HG02588 (cell line): ENCODE results near the gene SPARC.

Experiments used
- ATAC-seq: cut with Tn5 transposase; IDR thresholded peaks from one replicate; pipeline ENCODE4 v1.9.1; 2021; ENCODE audit warnings: mild to moderate bottlenecking, moderate library complexity; ENCODE audit not compliant: unreplicated experiment

Gene SPARC

DNA sequence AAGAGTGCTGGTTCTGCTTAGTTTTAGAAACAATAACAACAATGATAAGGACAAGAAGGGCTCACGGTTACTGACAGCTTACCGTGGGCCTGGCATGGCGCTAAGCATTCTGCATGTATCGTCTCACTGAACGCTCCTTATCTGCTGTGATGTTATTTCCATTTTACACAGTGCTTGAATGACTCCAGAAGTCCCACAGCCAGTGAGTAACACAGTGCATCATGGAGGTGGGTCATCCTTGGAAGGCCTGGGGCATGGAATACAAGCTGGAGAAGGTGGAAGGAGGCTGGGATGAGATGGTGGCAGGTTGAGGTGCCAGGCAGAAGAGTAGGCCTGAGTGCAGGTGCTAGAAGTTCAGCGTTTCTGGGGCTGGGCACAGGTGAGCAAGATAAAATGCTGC is 59.1 kb downstream of the SPARC start:
- no peak for ATAC-seq

DNA sequence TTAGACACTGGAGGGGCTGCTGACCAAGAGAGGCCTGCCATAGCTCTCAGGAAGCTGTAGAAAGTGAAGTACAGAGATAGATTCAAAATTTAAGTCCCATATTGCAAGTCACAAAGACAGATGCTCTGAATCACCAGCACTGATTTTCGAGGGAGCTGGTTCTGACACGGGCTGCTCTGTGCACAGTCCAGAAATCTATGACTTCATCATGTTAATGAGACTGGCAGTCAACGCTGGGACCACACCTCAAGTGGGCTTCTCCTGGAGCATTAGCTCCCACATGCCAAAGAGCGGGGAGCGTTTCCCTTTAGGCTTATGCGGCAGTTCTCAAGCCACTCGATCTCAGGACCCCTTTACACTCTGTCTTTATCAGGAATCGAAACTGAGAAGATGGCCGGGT is 61.4 kb downstream of the SPARC start:
- ATAC-seq = no peak

DNA sequence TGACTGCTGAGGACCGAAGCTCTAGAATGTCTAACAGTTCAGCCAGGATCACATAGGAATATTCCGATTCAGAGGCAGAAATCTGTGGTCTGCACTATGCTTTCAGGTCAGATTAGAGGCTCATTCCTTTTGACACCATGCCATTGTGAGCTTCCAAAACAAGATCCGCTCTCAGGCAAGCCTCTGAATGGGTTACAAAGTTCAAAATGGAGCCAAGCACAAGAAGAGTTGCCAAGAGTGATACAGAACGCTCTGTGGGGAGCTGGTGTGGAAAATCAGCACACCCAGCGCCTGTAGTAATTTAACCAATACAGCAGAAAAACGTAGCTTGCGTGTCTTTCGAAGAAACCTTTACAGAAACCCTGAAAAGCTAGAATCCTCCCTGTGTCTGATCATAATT is 62.2 kb downstream of the SPARC start:
- ATAC-seq = no peak

DNA sequence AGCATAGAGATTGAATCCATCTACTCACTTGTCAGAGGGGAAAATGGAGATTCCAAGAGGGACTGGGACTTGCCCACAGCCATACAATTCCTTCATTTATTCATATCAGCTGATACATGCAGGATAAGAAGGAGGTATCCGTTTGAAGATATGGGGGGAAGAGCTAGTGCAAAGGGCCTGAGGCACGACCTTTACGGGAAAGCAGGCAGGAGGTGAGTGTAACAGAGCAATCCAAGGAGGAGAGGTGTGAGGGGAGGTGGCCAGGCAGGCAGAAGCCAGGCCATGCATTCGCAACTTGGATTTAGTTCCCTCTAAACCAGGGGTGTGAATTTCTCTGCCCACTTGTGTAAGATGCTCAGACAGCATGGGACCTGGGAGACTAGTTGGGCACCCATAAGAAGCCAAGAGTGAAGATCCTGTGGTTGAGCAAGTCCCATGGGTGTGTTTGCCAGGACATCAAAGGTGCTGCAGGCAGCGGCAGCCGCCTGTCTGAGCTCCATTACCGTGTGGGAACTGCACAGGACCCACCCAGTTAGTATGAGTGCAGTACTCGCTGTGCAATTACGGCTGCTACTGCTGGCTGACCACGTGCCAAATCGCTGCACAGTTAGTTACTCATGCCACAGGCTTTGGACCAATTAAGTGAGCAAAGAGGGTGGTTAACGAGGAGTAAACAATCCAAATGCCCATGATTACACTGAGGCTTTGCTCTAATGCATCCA is 64.2 kb downstream of the SPARC start:
- no peak for ATAC-seq

DNA sequence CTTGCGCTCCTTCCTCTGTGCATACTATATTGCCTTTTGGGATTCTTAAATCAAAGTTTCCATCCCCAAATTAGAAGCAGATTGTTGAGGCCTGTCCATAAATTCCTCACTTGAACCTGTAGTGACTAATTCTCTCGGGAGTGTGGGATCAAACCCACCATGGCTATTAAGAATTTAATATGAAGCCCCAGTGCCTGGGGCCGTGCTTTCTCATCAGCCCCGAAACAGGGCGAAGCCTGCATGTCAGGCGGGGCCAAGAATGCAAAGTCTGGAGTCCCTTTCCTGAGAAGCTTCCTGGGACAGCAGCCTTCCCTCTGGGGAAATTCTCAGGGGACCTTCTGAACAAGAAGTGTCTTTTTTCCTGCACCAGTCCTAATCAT is 66.3 kb downstream of the SPARC start:
- ATAC-seq = no peak

DNA sequence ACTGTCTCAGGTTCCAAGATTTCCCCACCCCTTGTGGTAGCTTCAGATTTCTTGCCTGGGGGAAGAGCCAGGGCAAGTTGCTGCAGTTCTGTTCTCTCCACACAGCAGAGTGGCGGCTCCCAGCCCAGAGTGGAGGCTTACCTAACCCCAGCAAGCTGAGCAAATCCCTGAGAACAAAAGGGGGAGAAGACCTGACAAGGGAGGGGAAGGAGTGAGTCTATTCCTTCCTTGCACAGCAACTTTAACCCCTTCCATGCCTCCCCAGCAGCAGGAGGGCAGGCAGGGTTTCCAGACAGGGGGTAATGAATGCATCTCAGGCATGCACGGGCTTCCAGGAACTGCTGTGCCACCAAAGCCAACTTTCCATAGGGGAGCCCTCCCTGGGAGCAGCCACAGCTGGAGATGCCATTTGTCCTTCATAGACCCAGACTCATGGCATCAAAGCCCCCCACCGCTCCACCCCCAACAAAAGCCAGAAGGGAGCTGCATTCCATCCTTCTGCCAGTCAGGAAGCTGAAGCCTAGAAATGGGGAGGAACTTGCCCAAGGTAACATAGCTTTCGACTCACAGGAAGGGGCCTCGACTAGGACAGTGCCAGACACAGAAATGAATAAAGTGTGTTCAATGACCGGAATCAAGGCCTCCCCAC is 66.8 kb downstream of the SPARC start:
- no peak for ATAC-seq

DNA sequence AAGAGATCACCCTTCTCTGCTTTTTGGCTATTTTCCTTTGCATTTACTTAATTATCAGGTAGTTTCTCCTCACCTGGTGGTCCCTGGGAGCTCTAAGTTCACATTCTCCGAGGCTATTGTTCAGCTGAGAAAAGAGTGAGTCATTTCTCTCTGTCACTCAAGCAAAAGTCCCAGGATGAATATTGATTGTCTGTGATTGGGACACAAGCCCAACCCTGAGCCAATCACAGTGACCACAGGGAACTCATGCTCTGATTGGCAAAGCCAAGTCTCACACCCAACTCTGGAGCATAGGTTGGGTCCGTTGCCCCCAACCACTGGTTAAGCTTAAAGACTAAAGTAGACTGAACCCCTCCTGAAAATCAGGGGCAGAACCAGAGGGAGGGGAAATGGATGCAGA is 67.8 kb downstream of the SPARC start:
- ATAC-seq = no peak

DNA sequence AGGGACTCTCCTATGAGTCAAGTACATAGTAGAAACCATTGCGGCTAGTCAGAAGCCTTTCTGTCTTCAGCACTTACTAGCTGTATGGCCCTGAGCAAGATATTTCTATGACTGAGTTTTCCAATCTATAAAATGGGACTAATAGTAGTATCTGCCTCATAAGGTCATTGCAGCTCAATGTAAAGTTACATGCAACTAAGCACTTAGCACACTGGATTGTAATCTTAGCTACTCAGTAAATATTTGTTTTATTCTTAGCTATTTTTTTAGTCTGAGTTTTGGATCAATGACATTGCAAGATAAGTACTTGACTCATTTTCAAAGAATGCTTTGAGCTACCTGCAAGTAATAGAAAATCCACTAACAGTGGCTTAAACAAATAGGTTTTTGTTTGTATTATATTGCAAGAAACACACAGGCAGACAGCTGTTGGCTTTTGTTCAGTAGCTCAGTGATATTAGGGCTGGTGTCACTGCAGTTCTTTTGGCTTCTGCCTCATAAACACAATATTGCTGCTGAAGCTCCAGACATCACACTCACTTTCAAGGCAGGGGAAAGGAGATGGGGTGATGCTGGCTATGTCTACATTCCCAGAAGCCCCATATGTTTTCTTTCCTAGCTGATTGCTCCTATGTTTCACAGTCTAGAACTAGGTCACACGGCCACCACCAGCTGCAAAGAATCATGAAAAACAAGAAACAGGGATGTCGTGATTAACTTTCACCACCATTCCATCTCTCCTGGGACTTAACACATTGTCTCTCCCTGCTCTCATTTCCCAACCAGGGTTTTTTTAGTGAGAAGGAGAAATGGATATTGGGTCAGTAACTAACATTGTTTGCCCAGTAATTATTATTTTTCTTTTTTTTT is 68.6 kb downstream of the SPARC start:
- no peak for ATAC-seq

DNA sequence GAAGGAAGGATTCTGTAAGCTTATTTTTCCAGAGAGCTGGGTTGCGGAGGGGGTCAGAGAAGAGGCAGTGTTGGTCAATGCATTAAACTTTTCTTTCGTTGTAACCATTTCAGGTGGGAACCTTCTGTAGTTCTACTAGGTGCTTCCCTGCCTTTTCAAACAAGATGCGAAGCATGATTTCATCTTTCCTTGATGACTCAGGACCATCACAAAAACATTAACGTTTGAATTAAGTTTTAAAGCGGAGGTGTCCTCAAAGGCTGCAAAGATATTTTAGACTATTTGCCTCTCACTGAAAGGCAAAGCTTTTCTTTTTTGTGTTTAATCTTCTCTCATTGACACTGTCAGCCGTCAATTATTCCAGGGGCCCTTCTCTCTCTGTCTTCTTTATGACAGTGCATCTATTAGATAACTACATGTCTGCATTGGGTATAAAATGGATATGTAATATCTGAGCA is 69.3 kb downstream of the SPARC start:
- ATAC-seq = no peak

DNA sequence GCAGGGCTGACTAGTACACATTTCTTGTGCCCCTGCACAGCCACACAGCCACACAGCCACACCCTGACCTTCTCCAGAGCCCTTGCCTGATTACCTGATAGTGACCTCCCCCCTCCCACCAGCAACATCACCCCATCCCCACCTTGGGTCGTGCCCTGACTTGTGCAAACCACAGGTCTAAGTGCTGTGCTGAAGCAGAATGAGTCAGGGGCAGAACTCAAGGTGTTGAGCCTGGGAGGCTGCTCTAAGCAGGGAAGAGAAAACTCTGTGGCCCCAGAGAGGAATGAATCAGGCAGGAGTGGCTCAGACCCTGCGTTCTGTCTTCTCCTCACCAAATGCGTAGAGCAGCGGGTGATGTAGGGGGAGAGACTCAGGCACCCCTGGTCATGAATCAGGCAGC is 71.3 kb downstream of the SPARC start:
- no peak for ATAC-seq

DNA sequence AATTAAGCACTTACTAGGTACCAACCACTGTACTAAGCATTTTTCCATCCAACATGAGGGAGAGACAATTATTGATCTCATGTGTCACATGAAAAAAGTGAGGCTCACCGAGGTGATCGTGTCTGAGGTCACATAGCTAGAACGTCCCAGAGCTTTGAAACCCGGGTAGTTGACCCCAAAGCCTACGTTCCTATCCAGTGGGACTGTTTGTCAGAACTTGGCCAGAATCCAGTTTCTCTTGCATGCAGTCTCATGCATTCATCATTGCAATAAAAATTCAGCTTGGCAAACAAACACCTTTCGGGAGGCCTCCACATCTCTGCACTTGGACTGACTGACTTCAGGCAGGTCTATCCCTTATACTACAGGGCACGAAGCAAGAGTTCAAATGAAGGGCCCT is 72.2 kb downstream of the SPARC start:
- no peak for ATAC-seq

DNA sequence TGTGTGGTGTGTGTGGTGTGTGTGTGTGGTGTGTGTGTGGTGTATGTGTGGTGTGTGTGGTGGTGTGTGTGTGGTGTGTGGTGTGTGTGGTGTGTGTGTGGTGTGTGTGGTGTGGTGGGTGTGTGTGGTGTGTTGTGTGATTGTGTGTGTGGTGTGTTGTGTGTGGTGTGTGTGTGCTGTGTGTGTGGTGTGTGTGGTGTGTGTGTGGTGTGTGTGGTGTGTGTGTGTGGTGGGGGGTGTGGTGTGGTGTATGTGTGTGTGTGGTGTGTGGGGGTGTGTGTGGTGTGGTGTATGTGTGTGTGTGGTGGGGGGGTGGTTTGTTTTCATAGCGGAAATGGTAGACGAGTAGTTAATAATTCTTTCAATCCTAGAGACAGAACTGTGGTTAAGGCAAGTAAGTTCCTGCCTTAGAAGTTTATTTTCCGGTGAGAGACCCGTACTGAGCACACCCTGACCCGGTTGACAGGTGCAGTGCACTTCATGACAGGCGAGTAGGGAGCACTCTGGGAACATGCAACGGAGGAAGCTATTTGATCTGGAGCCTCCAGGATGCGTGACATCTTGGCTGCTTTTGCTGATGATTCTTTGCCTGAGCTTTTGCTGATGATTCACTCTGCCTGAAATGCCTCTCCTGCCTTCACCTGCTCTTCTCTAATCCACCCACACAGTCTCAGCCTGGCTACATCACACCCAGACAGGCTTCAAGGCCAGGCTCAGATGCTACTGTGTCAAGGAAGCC is 73.9 kb downstream of the SPARC start:
- peak; percentile 80 for ATAC-seq

DNA sequence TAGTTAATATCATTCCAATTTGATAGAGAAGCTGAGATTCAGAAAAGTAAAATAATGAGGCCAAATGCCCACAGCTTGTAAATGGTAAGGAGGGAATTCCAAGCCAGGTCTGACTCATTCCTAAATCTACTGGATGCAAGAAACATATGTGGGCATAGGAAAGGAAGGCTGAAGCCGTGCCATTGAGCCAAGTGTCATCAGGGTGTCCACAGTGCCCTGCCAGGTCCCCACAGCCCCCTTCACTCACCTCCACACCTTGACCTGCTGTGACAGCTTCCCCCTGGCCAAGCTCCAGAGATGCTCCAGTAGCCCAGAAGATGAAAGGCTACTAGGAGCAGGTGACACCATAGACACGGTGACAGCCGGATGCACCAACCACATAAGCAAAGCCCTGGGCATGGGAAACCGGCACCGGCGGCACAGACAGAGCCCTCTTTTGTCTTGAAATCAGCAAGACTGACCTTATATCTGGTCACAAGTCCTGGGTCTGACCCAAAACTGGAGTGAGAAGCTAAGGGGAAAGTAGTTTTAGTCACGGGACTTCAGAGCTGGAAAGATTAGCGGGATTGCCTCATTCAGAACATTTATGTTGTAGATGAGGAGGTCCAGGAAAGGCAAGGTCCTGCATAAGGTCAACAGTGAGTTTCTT is 75.5 kb downstream of the SPARC start:
- ATAC-seq = no peak
